H1 (cell line): ENCODE data around the gene CDH8. TPM values are rescaled to one million over a fixed set of nuclear protein-coding genes. Genes with fewer than 3 reads are reported as not detected.

ENCODE experiments used
- CTCF ChIA-PET: fragments of 300-600 bp; sonication (Branson Sonifier 250); formaldehyde crosslinking; loops from one replicate; lab custom pipeline; 2021; ENCODE audit not compliant: partially characterized antibody; lab: Charles Lee
- POLR2A ChIA-PET: fragments of 300-600 bp; sonication (Branson Sonifier 250); formaldehyde crosslinking; loops from one replicate; lab custom pipeline; 2021; ENCODE audit warnings: inconsistent platforms; ENCODE audit not compliant: partially characterized antibody; lab: Charles Lee
- DNase-seq, 2 experiments: peaks; one replicate each; pipeline versions ENCODE4 v3.0.0 to v3.0.0-alpha.2; 2010 to 2022; ENCODE audit warnings: low spot score in 2 of 2, low read depth in 1 of 2, mixed read lengths in 1 of 2
- FAIRE-seq: peaks from 2 replicates; lab custom pipeline; 2011; peaks lifted over from hg19 to GRCh38; lab: Jason Lieb, UNC
- H2AFZ ChIP-seq: 2 replicates; pipeline ENCODE4 v1.8.1; 2012; ENCODE audit warnings: low read length, inconsistent platforms
- H2AK5ac ChIP-seq: 2 replicates; pipeline ENCODE4 v1.6.1; 2013; ENCODE audit warnings: low read depth, low read length
- H2BK120ac ChIP-seq: replicated peaks from 2 replicates; pipeline ENCODE3; 2013; ENCODE audit warnings: low read depth, low read length, inconsistent platforms
- H2BK12ac ChIP-seq: 2 replicates; pipeline ENCODE4 v1.6.1; 2013; ENCODE audit warnings: low read depth, low read length
- H2BK15ac ChIP-seq: 2 replicates; pipeline ENCODE4 v1.6.1; 2013; ENCODE audit warnings: low read length
- H2BK20ac ChIP-seq: 2 replicates; pipeline ENCODE4 v1.6.1; 2013; ENCODE audit warnings: low read length
- H2BK5ac ChIP-seq: 2 replicates; pipeline ENCODE4 v1.6.1; 2013; ENCODE audit warnings: low read depth, low read length
- H3K14ac ChIP-seq: 2 replicates; pipeline ENCODE4 v1.6.1; 2013; ENCODE audit warnings: inconsistent platforms; ENCODE audit not compliant: insufficient read length
- H3K18ac ChIP-seq: 2 replicates; pipeline ENCODE4 v1.6.1; 2013; ENCODE audit warnings: low read length; ENCODE audit errors: extremely low read depth
- H3K23ac ChIP-seq: 2 replicates; pipeline ENCODE4 v1.6.1; 2013; ENCODE audit warnings: inconsistent platforms; ENCODE audit not compliant: insufficient read length
- H3K23me2 ChIP-seq: 2 replicates; pipeline ENCODE4 v1.6.1; 2013; ENCODE audit warnings: low read depth, low read length
- H3K27ac ChIP-seq: 2 replicates; pipeline ENCODE4 v1.6.1; 2011; ENCODE audit warnings: low read depth, low read length, inconsistent platforms
- H3K27me3 ChIP-seq, 4 experiments: replicated peaks in 1 of 4; 1 replicate in 1 of 4; 2 replicates in 3 of 4; pipeline versions ENCODE4 v1.6.1 to v1.8.1; 2011 to 2013; ENCODE audit warnings: low read length in 3 of 4, mild to moderate bottlenecking in 3 of 4, inconsistent platforms in 2 of 4, mixed read lengths in 2 of 4, moderate library complexity in 1 of 4; ENCODE audit not compliant: control insufficient read depth in 3 of 4, insufficient read depth in 3 of 4; ENCODE audit errors: extremely low read depth in 1 of 4
- H3K36me3 ChIP-seq, 4 experiments: 2 replicates each; pipeline versions ENCODE4 v1.6.1 to v1.8.1; 2011 to 2013; ENCODE audit warnings: mild to moderate bottlenecking in 4 of 4, low read length in 3 of 4, moderate library complexity in 2 of 4, control low read depth in 1 of 4, inconsistent platforms in 1 of 4; ENCODE audit not compliant: insufficient read depth in 4 of 4, control insufficient read depth in 2 of 4
- H3K4ac ChIP-seq: replicated peaks from 2 replicates; pipeline ENCODE3; 2013; ENCODE audit warnings: low read length, low read depth, mixed read lengths, inconsistent platforms; ENCODE audit not compliant: insufficient read length
- H3K4me1 ChIP-seq, 4 experiments: replicated peaks in 1 of 4; 1 replicate in 1 of 4; 2 replicates in 3 of 4; pipeline versions ENCODE4 v1.6.1 to v1.8.1; 2011 to 2013; ENCODE audit warnings: low read length in 3 of 4, inconsistent platforms in 2 of 4, mixed read lengths in 1 of 4; ENCODE audit not compliant: insufficient read depth in 4 of 4, control insufficient read depth in 3 of 4
- H3K4me2 ChIP-seq, 2 experiments: 2 replicates each; pipeline versions ENCODE4 v1.6.1 to v1.8.1; 2011 to 2013; ENCODE audit warnings: low read depth in 2 of 2, low read length in 2 of 2, control low read depth in 1 of 2, inconsistent platforms in 1 of 2, mild to moderate bottlenecking in 1 of 2; ENCODE audit not compliant: insufficient read depth in 1 of 2
- H3K4me3 ChIP-seq, 4 experiments: fragments of 200-600, 300-600 bp in 1 of 4; sonication (generic), shearing (Covaris generic), sonication (Bioruptor Twin) in 1 of 4; 2 replicates each; pipeline versions ENCODE4 v1.5.1 to v1.8.1; 2011 to 2016; ENCODE audit warnings: low read length in 4 of 4, low read depth in 3 of 4, control low read depth in 2 of 4, inconsistent platforms in 2 of 4, mild to moderate bottlenecking in 2 of 4, mixed read lengths in 1 of 4, moderate library complexity in 1 of 4; ENCODE audit not compliant: insufficient read depth in 2 of 4; ENCODE audit errors: extremely low read depth in 1 of 4
- H3K56ac ChIP-seq: replicated peaks from 2 replicates; pipeline ENCODE3; 2013; ENCODE audit warnings: low read depth, mild to moderate bottlenecking, mixed read lengths, low read length, inconsistent platforms; ENCODE audit not compliant: insufficient read length
- H3K79me1 ChIP-seq: 2 replicates; pipeline ENCODE4 v1.6.1; 2013; ENCODE audit warnings: low read depth, low read length, control low read depth
- H3K79me2 ChIP-seq, 2 experiments: 2 replicates each; pipeline versions ENCODE4 v1.6.1 to v1.8.1; 2012 to 2013; ENCODE audit warnings: low read length in 2 of 2, mild to moderate bottlenecking in 2 of 2, inconsistent platforms in 1 of 2; ENCODE audit not compliant: insufficient read depth in 2 of 2, control insufficient read depth in 1 of 2
- H3K9ac ChIP-seq, 4 experiments: replicated peaks in 1 of 4; 1 replicate in 1 of 4; 2 replicates in 3 of 4; pipeline versions ENCODE4 v1.6.1 to v1.8.1; 2011 to 2013; ENCODE audit warnings: low read depth in 3 of 4, low read length in 3 of 4, control low read depth in 2 of 4, mild to moderate bottlenecking in 2 of 4, moderate library complexity in 2 of 4, inconsistent platforms in 1 of 4; ENCODE audit errors: extremely low read depth in 1 of 4
- H3K9me3 ChIP-seq, 2 experiments: 2 replicates each; pipeline versions ENCODE4 v1.6.1 to v1.8.1; 2012 to 2013; ENCODE audit warnings: mild to moderate bottlenecking in 2 of 2, moderate library complexity in 2 of 2, control low read depth in 1 of 2, inconsistent platforms in 1 of 2, low read depth in 1 of 2, low read length in 1 of 2, mixed read lengths in 1 of 2; ENCODE audit not compliant: insufficient read depth in 2 of 2
- H4K20me1 ChIP-seq, 2 experiments: replicated peaks in 1 of 2; 2 replicates each; pipeline versions ENCODE3 to v1.8.1; 2011 to 2013; ENCODE audit warnings: inconsistent platforms in 2 of 2, low read length in 2 of 2, mild to moderate bottlenecking in 1 of 2; ENCODE audit not compliant: insufficient read depth in 2 of 2, control insufficient read depth in 1 of 2
- H4K5ac ChIP-seq: 2 replicates; pipeline ENCODE4 v1.6.1; 2013; ENCODE audit warnings: low read length, low read depth, mixed read lengths, inconsistent platforms; ENCODE audit not compliant: insufficient read length
- H4K8ac ChIP-seq: 2 replicates; pipeline ENCODE4 v1.8.0; 2013; ENCODE audit warnings: mild to moderate bottlenecking, moderate library complexity, low read length, inconsistent platforms; ENCODE audit not compliant: insufficient read depth; ENCODE audit errors: extremely low read depth
- H4K91ac ChIP-seq: replicated peaks from 2 replicates; pipeline ENCODE3; 2013; ENCODE audit warnings: low read length, mixed read lengths, inconsistent platforms; ENCODE audit not compliant: insufficient read length
- CREB1 ChIP-seq: IDR thresholded peaks from 2 replicates; pipeline ENCODE4 v1.6.1; 2012; ENCODE audit warnings: inconsistent platforms
- FOSL1 ChIP-seq: IDR thresholded peaks from 2 replicates; pipeline ENCODE4 v1.6.1; 2011; ENCODE audit warnings: mild to moderate bottlenecking, low read depth, low read length, moderate library complexity; ENCODE audit not compliant: insufficient read depth
- PHF8 ChIP-seq: fragments of 200-600 bp; sonication (generic); conservative IDR thresholded peaks from 2 replicates; pipeline ENCODE4 v1.7.1; 2012; ENCODE audit warnings: low read depth, mild to moderate bottlenecking, inconsistent platforms, low read length, moderate library complexity
- POLR2A ChIP-seq, 2 experiments: IDR thresholded peaks; 1 replicate in 1 of 2; 2 replicates in 1 of 2; pipeline ENCODE4 v1.6.1; 2011; ENCODE audit warnings: low read depth in 2 of 2, low read length in 2 of 2, mild to moderate bottlenecking in 2 of 2; ENCODE audit errors: control extremely low read depth in 1 of 2
- RBBP5 ChIP-seq: IDR thresholded peaks from 2 replicates; pipeline ENCODE4 v1.7.1; 2012; ENCODE audit warnings: low read depth, mild to moderate bottlenecking, inconsistent platforms, low read length, moderate library complexity, borderline replicate concordance
- RXRA ChIP-seq: IDR thresholded peaks from 2 replicates; pipeline ENCODE4 v1.6.1; 2011; ENCODE audit warnings: low read depth, mild to moderate bottlenecking, low read length, moderate library complexity; ENCODE audit not compliant: insufficient read depth
- SP1 ChIP-seq: IDR thresholded peaks from 2 replicates; pipeline ENCODE4 v1.6.1; 2011; ENCODE audit warnings: low read depth, low read length
- SUZ12 ChIP-seq: fragments of 200-600 bp; sonication (generic); IDR thresholded peaks from 2 replicates; pipeline ENCODE4 v1.6.1; 2012; ENCODE audit warnings: mild to moderate bottlenecking, inconsistent platforms, low read length, moderate library complexity, mixed read lengths
- TAF7 ChIP-seq: optimal IDR thresholded peaks from 2 replicates; pipeline ENCODE3; 2011; ENCODE audit warnings: low read depth, mild to moderate bottlenecking, inconsistent platforms, low read length, moderate library complexity, borderline replicate concordance
- TEAD4 ChIP-seq: IDR thresholded peaks from 2 replicates; pipeline ENCODE4 v1.6.1; 2012; ENCODE audit warnings: low read depth, low read length, inconsistent platforms, mixed read lengths
- WGBS, 2 experiments: shearing (Covaris generic) in 1 of 2; methylation state at CpG; one replicate each; pipeline versions ENCODE4 v1.1.6 to v1.1.7; 2013 to 2015; ENCODE audit warnings: low lambda C conversion rate in 2 of 2, mixed read lengths in 2 of 2, inconsistent platforms in 1 of 2, low coverage in 1 of 2, missing lambda C conversion rate in 1 of 2; ENCODE audit not compliant: insufficient replicate concordance in 2 of 2, insufficient coverage in 1 of 2, insufficient read length in 1 of 2; ENCODE audit errors: extremely low coverage in 1 of 2, missing lambda C conversion rate in 1 of 2; 5-methylcytosine and 5-hydroxymethylcytosine counted together
- polyA plus RNA-seq, 7 experiments: library from polyadenylated mRNA; depleted of rRNA in 3 of 7; stranded (reverse) in 5 of 7; unstranded in 2 of 7; fragments of >200 nt in 5 of 7; fragments of 200-250 nt in 2 of 7; gene quantifications; 1 replicate in 5 of 7; 2 replicates in 1 of 7; 4 replicates in 1 of 7; pipeline versions ENCODE4 v1.2.1 to v1.2.3, GENCODE V29; 2011 to 2013; ENCODE audit warnings: missing spikeins in 2 of 7, mixed read lengths in 2 of 7
- total RNA-seq: library from RNA; stranded (reverse); fragmentation: NEBNext Ultra II Directional; extraction: Animal tissue kit (Norgen Biotek cat#: 25700); gene quantifications from 2 replicates; pipeline ENCODE4 v1.2.1, GENCODE V29; 2021

The CDH8 gene
- total and polyA plus RNA-seq, 2 of the 8 experiments (the other 6 are each of a cell fraction or from before 2014, with no cell fraction given), result 7.7 to 8.4 TPM

DNA sequence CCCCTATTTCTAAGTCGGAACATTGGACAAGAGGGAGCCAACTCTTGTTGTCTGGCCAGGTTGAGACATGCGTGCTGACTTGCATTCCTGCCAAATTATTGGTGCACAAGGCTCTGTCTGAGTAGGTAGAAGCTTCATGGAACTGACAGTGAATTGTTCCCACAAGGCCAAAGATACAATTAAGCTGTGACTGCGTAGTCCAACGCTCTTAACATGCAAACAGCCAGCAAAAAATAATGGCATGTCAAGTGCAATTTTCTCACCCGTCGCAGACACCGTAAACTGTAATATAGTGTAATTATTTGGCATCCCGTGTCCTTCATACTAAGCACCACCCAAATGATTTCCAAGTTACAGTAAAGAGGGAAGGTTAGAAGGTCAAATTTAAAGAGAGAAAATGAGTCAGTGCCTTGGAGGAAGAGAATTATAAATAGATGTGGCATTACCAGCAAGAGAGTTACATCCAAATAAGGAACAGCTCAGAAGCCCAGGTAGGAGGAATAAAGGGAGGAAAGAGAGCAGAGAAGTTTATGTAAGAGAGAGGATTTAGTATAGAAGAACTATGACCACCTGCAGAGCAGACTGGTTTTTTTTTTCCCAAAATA is 21.8 kb downstream of the CDH8 start:
- DNase-seq (no peak), FAIRE-seq (no peak)
- H2BK15ac ChIP-seq, result no peak overlapping the region
- H3K56ac ChIP-seq, result no peak overlapping the region
- H2AFZ ChIP-seq, result no peak overlapping the region
- H4K20me1 ChIP-seq, result no peaks in the 10 kb centered on the region
- no peak overlapping the region for H3K14ac ChIP-seq
- no peak overlapping the region for H3K9ac ChIP-seq
- ChIA-PET CTCF (interaction anchor here (1.6 kb wide), 2 partner anchors 28 to 79 kb away, joined by 4 read pairs; no protein-coding TSS in a partner anchor), POLR2A (no interaction called here)
- H3K9me3 ChIP-seq, result no peaks in the 10 kb centered on the region
- H2BK12ac ChIP-seq, result no peak overlapping the region
- H3K4ac ChIP-seq, result no peak overlapping the region
- H4K5ac ChIP-seq, result no peak overlapping the region
- peaks cover 0 to 4% (median 2%) of the 10 kb centered on the region in 4 experiments; a peak in 2 of 7 replicates for H3K4me1 ChIP-seq
- no peak overlapping the region for H2BK5ac ChIP-seq
- no peak overlapping the region for H4K91ac ChIP-seq
- no peak overlapping the region for H3K23ac ChIP-seq
- no peak overlapping the region for H2BK20ac ChIP-seq
- H3K27me3 ChIP-seq, result no peaks in the 10 kb centered on the region
- H3K79me2 ChIP-seq, result no peaks in the 10 kb centered on the region
- H2AK5ac ChIP-seq, result no peak overlapping the region
- H3K79me1 ChIP-seq, result no peaks in the 10 kb centered on the region
- no peak overlapping the region for H3K4me2 ChIP-seq
- no peaks in the 10 kb centered on the region for H3K36me3 ChIP-seq
- H3K23me2 ChIP-seq, result no peaks in the 10 kb centered on the region
- no peak overlapping the region for H4K8ac ChIP-seq
- WGBS, 2 experiments, result 93% methylated on average over 8 of the region's 8 CpGs; no CpG with 5 or more reads in 1 of the 2 experiments
- H3K27ac ChIP-seq, result no peak overlapping the region
- H3K18ac ChIP-seq, result no peak overlapping the region
- H2BK120ac ChIP-seq, result no peak overlapping the region
- no peak overlapping the region for H3K4me3 ChIP-seq
- TF ChIP-seq FOSL1, result no peak
- no peak for TF ChIP-seq SP1
- TF ChIP-seq TAF7, result no peak
- no peak for TF ChIP-seq RBBP5
- no peak for TF ChIP-seq PHF8
- no peak for TF ChIP-seq SUZ12
- TF ChIP-seq TEAD4, result no peak
- TF ChIP-seq POLR2A (IDR thresholded peaks at IDR 0.05; ENCODE audit: control extremely low read depth in 1 of 2, low read depth in 2 of 2, low read length in 2 of 2), result no peak
- no peak for TF ChIP-seq RXRA
- TF ChIP-seq CREB1, result no peak
